ENCODE results near the gene PTPRE. TPM values are rescaled to one million over a fixed set of nuclear protein-coding genes. Genes with fewer than 3 reads are reported as not detected.

Gene PTPRE
- total RNA-seq, 4 donors from 2014 or later: 28.1 to 89.7 (median 54.2) TPM

DNA sequence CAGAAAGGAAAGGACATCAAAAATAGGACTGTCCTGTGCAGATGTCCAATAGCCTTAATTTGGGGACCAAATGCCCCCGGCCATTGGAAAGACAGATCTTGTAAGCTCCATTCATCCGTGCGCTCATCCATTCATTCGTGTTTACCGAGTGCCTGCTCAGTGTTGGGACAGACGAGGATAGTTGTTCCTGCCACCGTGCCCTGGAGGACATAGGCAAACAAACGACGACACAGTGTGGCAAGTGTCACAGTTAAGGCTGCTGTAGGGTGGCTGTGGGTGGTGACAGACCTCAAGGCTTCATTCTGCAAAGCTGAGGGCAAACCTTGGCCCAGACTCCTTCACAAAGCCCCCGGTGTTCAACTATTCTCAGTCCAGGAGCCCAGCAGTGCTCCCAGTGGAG is 191.7 kb downstream of the PTPRE start:
- DNase-seq (ENCODE audit: low spot score): no peak
- no peak for TF ChIP-seq CTCF (IDR thresholded peaks at IDR 0.05)
- no peak for ATAC-seq (ENCODE audit: low FRiP score)

GRCh38 chr10:128099901-128100300 is 193.0 kb downstream of the PTPRE start:
- no peak for TF ChIP-seq CTCF (IDR thresholded peaks at IDR 0.05)
- DNase-seq (ENCODE audit: low spot score) (no peak), ATAC-seq (ENCODE audit: low FRiP score) (no peak)

- ATAC-seq (ENCODE audit: low FRiP score) (no peak), DNase-seq (ENCODE audit: low spot score) (no peak)
- no peak for TF ChIP-seq CTCF (IDR thresholded peaks at IDR 0.05)
Measured at GRCh38 chr10:128101901-128102300, 195.0 kb downstream of the PTPRE start.

DNA sequence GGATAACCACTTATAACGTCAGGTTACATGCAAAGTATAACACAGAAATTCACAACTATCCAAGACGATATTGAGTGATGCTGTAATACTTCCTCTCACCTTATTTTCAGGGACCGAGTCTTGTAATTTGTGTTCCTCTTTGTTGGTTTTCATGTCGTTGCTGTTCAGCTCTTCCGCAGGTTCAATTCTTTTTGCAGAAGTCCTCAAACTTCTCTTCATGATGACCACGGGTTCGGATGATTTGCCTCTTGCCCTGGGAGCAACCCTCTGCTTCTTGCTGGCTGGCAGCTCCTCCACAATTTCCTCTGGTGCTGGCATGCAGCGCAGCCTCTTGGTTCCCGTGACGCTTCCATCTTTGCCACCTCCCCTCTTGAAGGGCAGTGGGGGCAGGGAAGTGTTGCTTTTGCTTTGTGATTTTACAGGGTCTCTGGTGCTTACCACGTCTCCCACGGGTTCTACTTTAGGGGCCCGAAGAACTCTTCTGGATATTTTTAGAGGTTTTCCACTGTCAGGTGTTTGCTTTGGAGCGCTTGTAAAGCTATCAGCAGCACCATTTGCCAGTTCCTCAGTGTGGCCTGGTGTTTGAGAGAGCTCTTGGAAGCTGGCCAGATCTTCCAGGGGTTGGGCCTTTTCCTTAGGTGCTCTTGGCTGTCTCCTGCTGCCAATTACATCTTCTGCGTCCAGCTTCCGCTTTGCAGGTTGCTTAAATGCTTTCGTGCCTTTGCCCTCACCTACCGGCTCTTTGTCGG is 195.8 kb downstream of the PTPRE start:
- no peak for ATAC-seq (ENCODE audit: low FRiP score)
- no peak for TF ChIP-seq CTCF (IDR thresholded peaks at IDR 0.05)
- no peak for DNase-seq (ENCODE audit: low spot score)

DNA sequence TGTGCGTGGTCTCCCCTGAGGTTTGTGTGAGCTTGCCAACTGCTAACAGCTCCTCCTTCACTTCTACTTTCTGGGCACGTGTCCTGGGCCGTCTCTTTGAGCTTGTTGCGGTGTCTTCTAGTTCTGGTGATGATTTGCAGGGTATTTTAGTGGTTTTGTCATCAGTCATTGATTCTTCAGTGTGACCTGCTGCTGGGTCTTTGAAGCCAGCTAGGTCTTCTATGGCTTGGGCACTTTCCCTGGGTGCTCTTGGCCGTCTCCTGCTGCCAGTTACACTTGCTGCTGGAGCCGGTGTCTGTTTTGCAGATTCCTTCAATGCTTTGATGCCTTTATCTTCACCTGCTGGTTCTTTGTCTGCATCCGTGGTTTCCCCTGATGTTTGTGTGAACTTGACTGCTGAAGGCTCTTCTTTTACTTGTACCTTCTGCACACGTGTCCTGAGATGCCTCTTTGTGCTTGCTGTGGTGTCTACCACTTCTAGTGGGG is 196.4 kb downstream of the PTPRE start:
- no peak for TF ChIP-seq CTCF (IDR thresholded peaks at IDR 0.05)
- DNase-seq (ENCODE audit: low spot score): no peak
- ATAC-seq (ENCODE audit: low FRiP score): no peak

DNA sequence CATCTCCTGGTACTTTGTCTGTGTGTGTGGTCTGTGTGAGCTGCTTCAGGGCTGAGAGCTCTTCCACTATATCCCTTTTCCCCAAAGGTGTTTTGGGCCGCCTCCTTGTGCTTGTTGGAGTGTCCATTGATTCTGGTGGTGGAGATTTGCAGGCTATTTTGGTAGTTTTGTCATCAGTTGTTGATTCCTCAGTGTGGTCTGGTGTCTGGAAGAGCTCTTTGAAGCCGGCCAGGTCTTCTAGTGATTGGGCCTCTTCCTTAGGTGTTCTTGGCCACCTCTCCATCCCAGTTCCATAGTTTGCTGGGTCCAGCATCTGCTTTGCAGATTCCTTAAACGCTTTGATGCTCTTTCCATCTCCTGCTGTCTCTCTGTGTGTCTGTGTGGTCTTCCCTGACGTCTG is 198.5 kb downstream of the PTPRE start:
- no peak for DNase-seq (ENCODE audit: low spot score)
- ATAC-seq (ENCODE audit: low FRiP score): no peak
- TF ChIP-seq CTCF (IDR thresholded peaks at IDR 0.05): no peak

DNA sequence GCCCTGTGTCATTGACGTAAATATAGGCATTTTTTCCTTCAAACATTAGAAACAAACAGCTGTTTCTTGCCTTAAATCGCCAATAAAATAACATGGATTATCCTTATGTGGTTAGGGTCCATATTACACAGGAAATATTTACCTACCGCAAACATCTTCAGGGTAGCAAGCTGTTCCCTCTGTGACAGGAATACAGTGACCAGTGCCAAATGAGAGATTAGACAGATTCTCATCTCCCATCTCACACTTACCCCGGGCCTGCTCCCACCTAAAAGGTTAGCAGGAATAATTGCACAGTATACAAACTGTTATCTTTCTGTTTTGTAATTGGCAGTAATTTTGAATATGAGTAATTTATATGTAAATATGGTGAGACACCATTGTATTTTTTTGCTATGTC is 202.8 kb downstream of the PTPRE start:
- no peak for DNase-seq (ENCODE audit: low spot score)
- no peak for ATAC-seq (ENCODE audit: low FRiP score)
- no peak for TF ChIP-seq CTCF (IDR thresholded peaks at IDR 0.05)

Data from omental fat pad (tissue), 4 donors.